B cell (primary cell): ENCODE data around the gene NKIRAS2. TPM values are rescaled to one million over a fixed set of nuclear protein-coding genes. Genes with fewer than 3 reads are reported as not detected.

Source experiments
- ATAC-seq: fragments of 200-7000 bp; cut with Tn5 transposase; one replicate; pipeline ENCODE4 v1.10.0; 2021; ENCODE audit warnings: low read depth, mild to moderate bottlenecking, moderate number of reproducible peaks, moderate library complexity
- CTCF ChIA-PET: fragments of 350-600 bp; sonication (Branson Sonifier 250); formaldehyde crosslinking; loops from one replicate; lab custom pipeline; 2021; ENCODE audit warnings: antibody characterized with exemption, inconsistent platforms; lab: Charles Lee
- POLR2A ChIA-PET: fragments of 350-600 bp; sonication (Branson Sonifier 250); formaldehyde crosslinking; loops from one replicate; lab custom pipeline; 2021; ENCODE audit warnings: antibody characterized with exemption; lab: Charles Lee
- DNase-seq: peaks from one replicate; pipeline ENCODE4 v3.0.0; 2013
- H2AFZ ChIP-seq: 2 replicates; pipeline ENCODE4 v1.6.1; 2012; ENCODE audit warnings: mild to moderate bottlenecking, low read depth, low read length; ENCODE audit not compliant: insufficient read depth, poor library complexity, severe bottlenecking
- H3K27ac ChIP-seq, 2 donors: 1 replicate in 1 of 2; 2 replicates in 1 of 2; pipeline ENCODE4 v1.5.1; 2012 to 2013; ENCODE audit warnings: low read length in 2 of 2, mild to moderate bottlenecking in 2 of 2, moderate library complexity in 1 of 2
- H3K27me3 ChIP-seq, 4 experiments: fragments of 200-600 bp in 1 of 4; sonication (generic) in 1 of 4; replicated peaks in 1 of 4; 1 replicate in 2 of 4; 2 replicates in 2 of 4; pipeline versions ENCODE4 v1.6.1 to v1.7.0; 2013 to 2016; ENCODE audit warnings: low read length in 3 of 4, mild to moderate bottlenecking in 2 of 4, mixed read lengths in 1 of 4, moderate library complexity in 1 of 4; ENCODE audit not compliant: insufficient read depth in 4 of 4, control insufficient read depth in 3 of 4; ENCODE audit errors: control extremely low read depth in 1 of 4
- H3K36me3 ChIP-seq, 2 experiments: replicated peaks in 1 of 2; 1 replicate in 1 of 2; 2 replicates in 1 of 2; pipeline versions ENCODE4 v1.6.1 to v1.7.1; 2013; ENCODE audit warnings: low read length in 1 of 2; ENCODE audit not compliant: insufficient read depth in 2 of 2, control insufficient read depth in 1 of 2; ENCODE audit errors: control extremely low read depth in 1 of 2, extremely low read depth in 1 of 2
- H3K4me1 ChIP-seq, 2 donors: fragments of 200-600 bp in 1 of 2; sonication (generic) in 1 of 2; 1 replicate in 1 of 2; 2 replicates in 1 of 2; pipeline versions ENCODE4 v1.5.1 to v1.6.1; 2013 to 2017; ENCODE audit warnings: low read length in 2 of 2; ENCODE audit not compliant: control insufficient read depth in 2 of 2, insufficient read depth in 2 of 2
- H3K4me2 ChIP-seq: replicated peaks from 2 replicates; pipeline ENCODE3; 2012; ENCODE audit warnings: mild to moderate bottlenecking, low read depth, low read length; ENCODE audit not compliant: poor library complexity, severe bottlenecking
- H3K4me3 ChIP-seq, 5 experiments: fragments of 200-600 bp in 1 of 5; sonication (generic) in 1 of 5; 1 replicate in 3 of 5; 2 replicates in 2 of 5; pipeline versions ENCODE4 v1.5.1 to v1.7.0; 2011 to 2016; ENCODE audit warnings: low read length in 4 of 5, mild to moderate bottlenecking in 4 of 5, low read depth in 2 of 5, control low read depth in 1 of 5, moderate library complexity in 1 of 5; ENCODE audit not compliant: insufficient read depth in 1 of 5; ENCODE audit errors: control extremely low read depth in 1 of 5, extremely low read depth in 1 of 5
- H3K79me2 ChIP-seq: fragments of 200-600 bp; sonication (generic); one replicate; pipeline ENCODE4 v1.6.0; 2016; ENCODE audit warnings: low read length; ENCODE audit not compliant: control insufficient read depth, insufficient read depth
- H3K9ac ChIP-seq: fragments of 200-600 bp; sonication (generic); 2 replicates; pipeline ENCODE4 v1.6.1; 2017; ENCODE audit warnings: mild to moderate bottlenecking, low read length, moderate library complexity
- H3K9me3 ChIP-seq, 3 donors: one replicate each; pipeline versions ENCODE4 v1.6.1 to v1.7.1; 2013; ENCODE audit warnings: low read length in 2 of 3; ENCODE audit not compliant: control insufficient read depth in 2 of 3, insufficient read depth in 1 of 3; ENCODE audit errors: control extremely low read depth in 1 of 3
- H4K20me1 ChIP-seq: 2 replicates; pipeline ENCODE4 v1.6.0; 2012; ENCODE audit warnings: mild to moderate bottlenecking, low read length; ENCODE audit not compliant: insufficient read depth, control insufficient read depth, poor library complexity, severe bottlenecking
- H3K27ac Mint-ChIP-seq: one replicate; pipeline ENCODE4 v1.8.0; 2021; ENCODE audit warnings: mixed read lengths
- H3K27me3 Mint-ChIP-seq: one replicate; pipeline ENCODE4 v1.8.0; 2021; ENCODE audit warnings: mixed read lengths
- H3K4me1 Mint-ChIP-seq: one replicate; pipeline ENCODE4 v1.8.0; 2021; ENCODE audit warnings: mixed read lengths
- H3K4me3 Mint-ChIP-seq: one replicate; pipeline ENCODE4 v1.8.0; 2021; ENCODE audit warnings: mixed read lengths
- H3K9me3 Mint-ChIP-seq: one replicate; pipeline ENCODE4 v1.8.0; 2022; ENCODE audit warnings: mixed read lengths; ENCODE audit not compliant: insufficient read depth
- EZH2 ChIP-seq: IDR thresholded peaks from 2 replicates; pipeline ENCODE4 v1.6.1; 2012; ENCODE audit warnings: borderline replicate concordance, low read depth, mild to moderate bottlenecking, moderate library complexity, low read length; ENCODE audit not compliant: insufficient read depth, poor library complexity, severe bottlenecking
- WGBS: methylation state at CpG from one replicate; pipeline ENCODE4 v1.1.5; 2013; ENCODE audit warnings: missing lambda C conversion rate; ENCODE audit not compliant: insufficient coverage; 5-methylcytosine and 5-hydroxymethylcytosine counted together
- intact Hi-C: fragments of 100-400 bp; cut with micrococcal nuclease; formaldehyde crosslinking; loops from one replicate; pipeline ENCODE4 v1.10.0; 2022
- polyA plus RNA-seq: library from polyadenylated mRNA; depleted of rRNA; stranded (reverse); fragments of >200 nt; gene quantifications from 2 replicates; pipeline ENCODE4 v1.2.3, GENCODE V29; 2012
- total RNA-seq, 2 donors: library from RNA; stranded (reverse); fragments of 120-200 nt in 1 of 2; gene quantifications; 1 replicate in 1 of 2; 2 replicates in 1 of 2; pipeline versions ENCODE4 v1.2.3 to v1.2.4, GENCODE V29; 2013 to 2022
- TF ChIP-seq, protein P1 (sequence below): fragments of 200-600 bp; IDR thresholded peaks from one replicate; pipeline ENCODE4 v1.8.0; 2022; ENCODE audit warnings: antibody characterized with exemption, mild to moderate bottlenecking

NKIRAS2 gene
- total and polyA plus RNA-seq, 2 donors (not counting 1 experiment from before 2014, with no cell fraction given): 22.0 to 29.2 TPM

DNA sequence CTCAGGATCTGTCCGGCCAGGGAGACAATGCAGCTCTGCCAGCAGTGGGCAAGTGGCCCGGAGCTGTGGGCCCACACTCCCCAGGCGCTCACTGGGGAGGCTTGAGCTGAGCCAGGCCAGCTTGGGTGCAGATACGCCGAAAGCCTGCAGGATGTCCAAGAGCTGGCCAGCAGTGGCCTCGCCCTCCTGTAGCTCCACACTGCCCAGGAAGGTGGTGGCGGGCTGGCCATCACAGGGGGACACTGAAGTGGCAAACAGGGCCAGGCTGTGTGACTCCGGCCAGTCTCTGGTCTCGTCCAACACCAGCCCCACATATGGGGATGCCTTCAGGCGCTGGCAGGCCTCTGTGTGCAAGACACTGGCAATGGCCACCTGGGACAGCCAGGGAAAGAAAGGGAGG, 20.9 kb downstream of the NKIRAS2 start:
- ChIA-PET CTCF (interaction anchor here (0.7 kb wide), 1 partner anchor 16 kb away, joined by 5 read pairs; no protein-coding TSS in a partner anchor), POLR2A (no interaction called here)
- no peak for DNase-seq
- Histone ChIP-seq H2AFZ (no peak overlapping the region), H4K20me1 (no peaks in the 10 kb centered on the region), H3K9me3 (no peaks in the 10 kb centered on the region), H3K4me1 (no peaks in the 10 kb centered on the region), H3K9ac (no peak overlapping the region), H3K4me3 (no peak overlapping the region), H3K4me2 (no peak overlapping the region), H3K36me3 (no peaks in the 10 kb centered on the region), H3K79me2 (no peaks in the 10 kb centered on the region), H3K27me3 (peaks cover 0 to 8% (median 1%) of the 10 kb centered on the region in 4 experiments), H3K27ac (no peak overlapping the region)
- no peaks in the 10 kb centered on the region for H3K9me3 Mint-ChIP-seq
- H3K27me3 Mint-ChIP-seq: peaks cover 6% of the 10 kb centered on the region
- no peaks in the 10 kb centered on the region for H3K4me1 Mint-ChIP-seq
- TF ChIP-seq, protein P1, sequence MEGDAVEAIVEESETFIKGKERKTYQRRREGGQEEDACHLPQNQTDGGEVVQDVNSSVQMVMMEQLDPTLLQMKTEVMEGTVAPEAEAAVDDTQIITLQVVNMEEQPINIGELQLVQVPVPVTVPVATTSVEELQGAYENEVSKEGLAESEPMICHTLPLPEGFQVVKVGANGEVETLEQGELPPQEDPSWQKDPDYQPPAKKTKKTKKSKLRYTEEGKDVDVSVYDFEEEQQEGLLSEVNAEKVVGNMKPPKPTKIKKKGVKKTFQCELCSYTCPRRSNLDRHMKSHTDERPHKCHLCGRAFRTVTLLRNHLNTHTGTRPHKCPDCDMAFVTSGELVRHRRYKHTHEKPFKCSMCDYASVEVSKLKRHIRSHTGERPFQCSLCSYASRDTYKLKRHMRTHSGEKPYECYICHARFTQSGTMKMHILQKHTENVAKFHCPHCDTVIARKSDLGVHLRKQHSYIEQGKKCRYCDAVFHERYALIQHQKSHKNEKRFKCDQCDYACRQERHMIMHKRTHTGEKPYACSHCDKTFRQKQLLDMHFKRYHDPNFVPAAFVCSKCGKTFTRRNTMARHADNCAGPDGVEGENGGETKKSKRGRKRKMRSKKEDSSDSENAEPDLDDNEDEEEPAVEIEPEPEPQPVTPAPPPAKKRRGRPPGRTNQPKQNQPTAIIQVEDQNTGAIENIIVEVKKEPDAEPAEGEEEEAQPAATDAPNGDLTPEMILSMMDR: no peak
- no peak for TF ChIP-seq EZH2
- H3K27ac Mint-ChIP-seq: no peak overlapping the region
- H3K4me3 Mint-ChIP-seq: no peak overlapping the region
- intact Hi-C loops: no loop called here
- ATAC-seq: no peak
- WGBS: 98% methylated on average over 10 of the region's 10 CpGs

DNA sequence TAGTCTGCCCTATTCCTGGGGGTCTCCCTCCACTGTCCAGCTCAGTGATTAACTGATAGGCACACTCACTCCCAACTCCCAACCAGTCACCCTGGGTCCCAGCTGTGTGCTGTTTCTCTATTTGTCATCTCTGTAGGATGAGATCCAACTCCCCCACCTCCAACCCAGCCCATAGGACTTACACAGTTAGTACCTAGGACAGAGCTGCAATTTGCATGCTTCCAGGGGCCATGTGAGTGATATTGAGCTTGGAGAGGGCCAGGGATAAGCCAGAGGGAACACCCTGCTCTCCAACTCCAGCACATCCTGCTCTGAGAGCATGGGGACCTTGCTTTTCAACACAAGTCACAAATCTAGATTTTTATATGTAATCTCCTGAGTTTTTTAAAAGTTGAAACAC, 21.7 kb downstream of the NKIRAS2 start:
- no peaks in the 10 kb centered on the region for H3K9me3 Mint-ChIP-seq
- H3K27ac Mint-ChIP-seq: no peak overlapping the region
- ChIA-PET CTCF (interaction anchor here (0.7 kb wide), 1 partner anchor 17 kb away, joined by 5 read pairs; no protein-coding TSS in a partner anchor), POLR2A (interaction anchor here (0.6 kb wide), 1 partner anchor 34 kb away, joined by 9 read pairs; no protein-coding TSS in a partner anchor)
- Histone ChIP-seq H3K79me2 (no peaks in the 10 kb centered on the region), H4K20me1 (no peaks in the 10 kb centered on the region), H3K9me3 (no peaks in the 10 kb centered on the region), H3K27ac (no peak overlapping the region), H3K27me3 (peaks cover 0 to 8% (median 1%) of the 10 kb centered on the region in 4 experiments), H3K4me3 (no peak overlapping the region), H3K9ac (no peak overlapping the region), H3K36me3 (no peaks in the 10 kb centered on the region), H3K4me2 (no peak overlapping the region), H2AFZ (no peak overlapping the region), H3K4me1 (no peaks in the 10 kb centered on the region)
- no peak for ATAC-seq
- no peaks in the 10 kb centered on the region for H3K4me1 Mint-ChIP-seq
- H3K27me3 Mint-ChIP-seq: peaks cover 6% of the 10 kb centered on the region
- intact Hi-C loops: no loop called here
- H3K4me3 Mint-ChIP-seq: no peak overlapping the region
- TF ChIP-seq EZH2: no peak
- TF ChIP-seq, protein P1: no peak
- no peak for DNase-seq
